Neural progenitor cell (in vitro differentiated cells): ENCODE measurements around the gene PRKAG2.

Source experiments
- CTCF ChIP-seq: fragments of 200-600 bp; sonication (generic); IDR thresholded peaks from 2 replicates; pipeline ENCODE4 v1.5.1; 2017; ENCODE audit warnings: antibody characterized with exemption, mild to moderate bottlenecking
- EZH2 ChIP-seq: fragments of 200-600 bp; sonication (generic); IDR thresholded peaks from 2 replicates; pipeline ENCODE4 v1.6.1; 2017; ENCODE audit warnings: antibody characterized with exemption, mild to moderate bottlenecking, moderate library complexity
- EZH2phosphoT487 ChIP-seq: fragments of 200-600 bp; sonication (generic); IDR thresholded peaks from 2 replicates; pipeline ENCODE4 v1.6.1; 2017; ENCODE audit warnings: antibody characterized with exemption

GRCh38 chr7:151769188-151769821 is 107.6 kb downstream of the PRKAG2 start:
- TF ChIP-seq CTCF, result no peak
- TF ChIP-seq EZH2, result no peak
- no peak for TF ChIP-seq EZH2phosphoT487
